Naive thymus-derived CD4-positive, alpha-beta T cell (primary cell): ENCODE data around the gene TDRD12. TPM values are rescaled to one million over a fixed set of nuclear protein-coding genes. Genes with fewer than 3 reads are reported as not detected.

Source experiments
- ATAC-seq: fragments of 150-1000 bp; cut with Tn5 transposase; 2 replicates; pipeline ENCODE4 v1.10.0; 2021; ENCODE audit warnings: mild to moderate bottlenecking, moderate library complexity
- CTCF ChIA-PET: fragments of 350-600 bp; sonication (Branson Sonifier 250); formaldehyde crosslinking; loops from one replicate; lab custom pipeline; 2021; ENCODE audit warnings: antibody characterized with exemption; lab: Charles Lee
- POLR2A ChIA-PET: fragments of 350-600 bp; sonication (Branson Sonifier 250); formaldehyde crosslinking; loops from one replicate; lab custom pipeline; 2021; ENCODE audit warnings: antibody characterized with exemption, inconsistent platforms; lab: Charles Lee
- DNase-seq, 9 donors: peaks; one replicate each; pipeline versions ENCODE4 v3.0.0 to v3.0.0-alpha.2; 2020 to 2022; ENCODE audit warnings: mixed read lengths in 1 of 9
- H3K27ac ChIP-seq: one replicate; pipeline ENCODE4 v1.7.0; 2013; ENCODE audit warnings: mild to moderate bottlenecking, low read depth, low read length, moderate library complexity
- H3K27me3 ChIP-seq, 2 donors: one replicate each; pipeline ENCODE4 v1.7.0; 2013; ENCODE audit warnings: low read length in 2 of 2, mild to moderate bottlenecking in 2 of 2, moderate library complexity in 2 of 2; ENCODE audit not compliant: control insufficient read depth in 2 of 2, insufficient read depth in 2 of 2
- H3K36me3 ChIP-seq, 3 experiments: 1 replicate in 2 of 3; 2 replicates in 1 of 3; pipeline ENCODE4 v1.7.0; 2013; ENCODE audit warnings: low read length in 3 of 3, mild to moderate bottlenecking in 3 of 3, moderate library complexity in 1 of 3; ENCODE audit not compliant: insufficient read depth in 3 of 3, control insufficient read depth in 2 of 3
- H3K4me1 ChIP-seq, 2 donors: one replicate each; pipeline ENCODE4 v1.7.0; 2013; ENCODE audit warnings: low read length in 2 of 2, mild to moderate bottlenecking in 2 of 2, moderate library complexity in 1 of 2; ENCODE audit not compliant: control insufficient read depth in 2 of 2, insufficient read depth in 2 of 2
- H3K4me3 ChIP-seq: 2 replicates; pipeline ENCODE4 v1.7.0; 2013; ENCODE audit warnings: mild to moderate bottlenecking, low read length
- H3K9me3 ChIP-seq, 3 experiments: 1 replicate in 2 of 3; 2 replicates in 1 of 3; pipeline ENCODE4 v1.7.0; 2013; ENCODE audit warnings: low read length in 3 of 3; ENCODE audit not compliant: control insufficient read depth in 2 of 3
- H3K27ac Mint-ChIP-seq, 9 donors: one replicate each; pipeline ENCODE4 v1.8.0; 2020 to 2022; ENCODE audit warnings: mixed read lengths in 9 of 9, mild to moderate bottlenecking in 8 of 9, moderate library complexity in 5 of 9, inconsistent platforms in 2 of 9
- H3K27me3 Mint-ChIP-seq, 5 donors: one replicate each; pipeline ENCODE4 v1.8.0; 2021 to 2022; ENCODE audit warnings: mixed read lengths in 5 of 5, mild to moderate bottlenecking in 1 of 5
- H3K36me3 Mint-ChIP-seq, 5 donors: one replicate each; pipeline ENCODE4 v1.8.0; 2020 to 2022; ENCODE audit warnings: mixed read lengths in 5 of 5, mild to moderate bottlenecking in 3 of 5, inconsistent platforms in 1 of 5
- H3K4me1 Mint-ChIP-seq, 7 donors: one replicate each; pipeline ENCODE4 v1.8.0; 2020 to 2022; ENCODE audit warnings: mixed read lengths in 7 of 7, mild to moderate bottlenecking in 3 of 7, inconsistent platforms in 1 of 7
- H3K4me3 Mint-ChIP-seq, 10 donors: one replicate each; pipeline ENCODE4 v1.8.0; 2020 to 2022; ENCODE audit warnings: mild to moderate bottlenecking in 10 of 10, mixed read lengths in 10 of 10, moderate library complexity in 6 of 10, inconsistent platforms in 2 of 10
- H3K9me3 Mint-ChIP-seq, 11 donors: one replicate each; pipeline ENCODE4 v1.8.0; 2020 to 2022; ENCODE audit warnings: mixed read lengths in 11 of 11, mild to moderate bottlenecking in 4 of 11, inconsistent platforms in 1 of 11, moderate library complexity in 1 of 11
- intact Hi-C, 2 donors: fragments of 100-400 bp; cut with micrococcal nuclease; formaldehyde crosslinking; loops; one replicate each; pipeline ENCODE4 v1.15.1; 2023
- polyA plus RNA-seq, 2 donors: library from polyadenylated mRNA; unstranded; fragments of 300-500 nt; fragmentation: Illumina TruSeq; gene quantifications; one replicate each; pipeline ENCODE4 v1.2.3, GENCODE V29; 2021
- total RNA-seq, 6 experiments: library from RNA in 5 of 6; stranded (reverse) in 5 of 6; gene quantifications; 1 replicate in 5 of 6; 2 replicates in 1 of 6; pipeline ENCODE4 v1.2.3 and lab custom pipeline; 2021 to 2026

TDRD12 gene
- total and polyA plus RNA-seq, 7 experiments from 2014 or later: 0.17 to 3.6 (median 0.67) TPM; not detected in 1

- Histone ChIP-seq H3K36me3 (no peaks in the 10 kb centered on the region), H3K4me3 (no peak overlapping the region), H3K27ac (no peak overlapping the region), H3K9me3 (no peaks in the 10 kb centered on the region), H3K4me1 (peaks cover 0 to 7% of the 10 kb centered on the region in 2 donors), H3K27me3 (no peaks in the 10 kb centered on the region)
- ChIA-PET POLR2A (no interaction called here), CTCF (no interaction called here)
- Mint-ChIP-seq H3K4me1 (peaks cover 8 to 41% (median 35%) of the 10 kb centered on the region in 7 donors), H3K9me3 (peaks cover 0 to 2% (median 0%) of the 10 kb centered on the region in 11 donors), H3K27ac (peak overlapping the region in 1 of 9 donors; percentile 86), H3K27me3 (peaks cover 0 to 7% (median 0%) of the 10 kb centered on the region in 5 donors), H3K36me3 (peaks cover 0 to 5% (median 0%) of the 10 kb centered on the region in 5 donors), H3K4me3 (peak overlapping the region in 3 of 10 donors; percentile 53 to 65 (median 64))
- intact Hi-C loops: no loop called here
- ATAC-seq: no peak
- DNase-seq: no peak
Measured at GRCh38 chr19:32810452-32810851, 90.9 kb downstream of the TDRD12 start.

- Histone ChIP-seq H3K36me3 (no peaks in the 10 kb centered on the region), H3K4me3 (no peak overlapping the region), H3K9me3 (no peaks in the 10 kb centered on the region), H3K4me1 (peaks cover 0 to 7% of the 10 kb centered on the region in 2 donors), H3K27ac (no peak overlapping the region), H3K27me3 (no peaks in the 10 kb centered on the region)
- ChIA-PET CTCF (no interaction called here), POLR2A (interaction anchor here (0.7 kb wide), 1 partner anchor 17 kb away, joined by 3 read pairs; no protein-coding TSS in a partner anchor)
- intact Hi-C loops: no loop called here
- Mint-ChIP-seq H3K27me3 (peaks cover 0 to 7% (median 0%) of the 10 kb centered on the region in 5 donors), H3K9me3 (peaks cover 0 to 2% (median 0%) of the 10 kb centered on the region in 11 donors), H3K27ac (no peak overlapping the region), H3K4me1 (peaks cover 8 to 41% (median 35%) of the 10 kb centered on the region in 7 donors), H3K36me3 (peaks cover 0 to 5% (median 0%) of the 10 kb centered on the region in 5 donors), H3K4me3 (no peak overlapping the region)
- DNase-seq (no peak), ATAC-seq (no peak)
Measured at GRCh38 chr19:32811151-32811550, 91.6 kb downstream of the TDRD12 start.

- DNase-seq: no peak
- no peak overlapping the region for H3K4me3 Mint-ChIP-seq
- intact Hi-C loops: no loop called here
- POLR2A ChIA-PET: interaction anchor here (0.7 kb wide), 1 partner anchor 18 kb away, joined by 3 read pairs; no protein-coding TSS in a partner anchor
- Histone ChIP-seq H3K36me3 (no peaks in the 10 kb centered on the region), H3K9me3 (no peaks in the 10 kb centered on the region), H3K27ac (no peak overlapping the region), H3K4me3 (no peak overlapping the region), H3K4me1 (peaks cover 0 to 7% of the 10 kb centered on the region in 2 donors), H3K27me3 (no peaks in the 10 kb centered on the region)
- H3K4me1 Mint-ChIP-seq: peaks cover 11 to 41% (median 35%) of the 10 kb centered on the region in 7 donors
- peak overlapping the region in 1 of 9 donors; percentile 32 for H3K27ac Mint-ChIP-seq
- H3K27me3 Mint-ChIP-seq: peaks cover 0 to 7% (median 0%) of the 10 kb centered on the region in 5 donors
- H3K9me3 Mint-ChIP-seq: peaks cover 0 to 2% (median 0%) of the 10 kb centered on the region in 11 donors
- CTCF ChIA-PET: no interaction called here
- ATAC-seq: no peak
- peaks cover 0 to 5% (median 0%) of the 10 kb centered on the region in 5 donors for H3K36me3 Mint-ChIP-seq
Measured at GRCh38 chr19:32812036-32812435, 92.5 kb downstream of the TDRD12 start.

DNA sequence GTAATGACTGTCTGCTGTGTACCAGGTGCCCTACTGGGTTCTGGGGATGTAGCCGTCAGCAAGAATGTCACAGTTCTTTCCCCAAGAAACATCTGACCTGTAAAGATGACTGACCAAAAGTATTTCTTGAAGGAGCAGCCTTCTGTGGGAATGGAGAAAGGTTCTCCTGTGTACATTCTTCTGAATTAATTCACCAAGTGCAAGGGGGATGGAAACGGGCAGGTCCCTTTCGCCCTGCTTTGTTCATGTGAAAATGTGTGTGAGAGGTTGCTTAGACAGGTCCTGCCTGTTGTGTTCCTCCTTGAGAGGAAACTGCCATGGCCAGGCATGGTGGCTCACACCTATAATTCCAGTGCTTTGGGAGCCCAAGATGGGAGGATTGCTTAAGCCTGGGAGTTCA, 93.0 kb downstream of the TDRD12 start:
- Histone ChIP-seq H3K27ac (no peak overlapping the region), H3K27me3 (no peaks in the 10 kb centered on the region), H3K4me3 (no peak overlapping the region), H3K36me3 (no peaks in the 10 kb centered on the region), H3K4me1 (peaks cover 0 to 7% of the 10 kb centered on the region in 2 donors), H3K9me3 (no peaks in the 10 kb centered on the region)
- H3K4me3 Mint-ChIP-seq: no peak overlapping the region
- ChIA-PET POLR2A (no interaction called here), CTCF (no interaction called here)
- no peak for ATAC-seq
- intact Hi-C loops: no loop called here
- no peak overlapping the region for H3K27ac Mint-ChIP-seq
- H3K9me3 Mint-ChIP-seq: peaks cover 0 to 2% (median 0%) of the 10 kb centered on the region in 11 donors
- H3K4me1 Mint-ChIP-seq: peaks cover 11 to 41% (median 35%) of the 10 kb centered on the region in 7 donors
- no peak for DNase-seq
- peaks cover 0 to 5% (median 0%) of the 10 kb centered on the region in 5 donors for H3K36me3 Mint-ChIP-seq
- peaks cover 0 to 6% (median 0%) of the 10 kb centered on the region in 5 donors for H3K27me3 Mint-ChIP-seq

DNA sequence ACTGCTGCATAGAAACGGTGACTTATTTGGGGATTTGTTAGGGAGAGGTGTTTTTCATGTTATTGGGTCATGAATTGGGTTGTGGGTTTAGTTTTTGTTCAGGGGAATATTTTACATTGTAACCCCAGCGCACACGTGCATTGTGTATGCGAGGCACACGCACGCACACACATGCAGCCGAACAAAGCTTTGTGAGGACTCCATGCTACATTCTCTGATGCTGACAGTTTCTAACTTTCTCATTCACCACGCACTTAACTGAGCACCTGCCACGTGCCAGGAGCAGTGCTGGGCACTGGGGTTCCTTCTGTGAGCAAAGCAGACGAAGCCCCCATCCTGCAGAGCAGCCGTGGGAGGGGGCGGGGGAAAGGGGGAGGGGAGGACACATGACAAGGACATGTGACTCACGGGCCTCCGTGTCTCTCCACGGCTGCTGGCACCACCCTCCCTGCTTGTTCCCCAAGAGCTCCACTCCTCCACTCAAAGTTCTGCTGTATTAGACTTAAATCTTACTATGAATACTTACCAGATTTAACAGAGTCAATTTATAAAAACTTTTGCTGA, 94.4 kb downstream of the TDRD12 start:
- Histone ChIP-seq H3K36me3 (no peaks in the 10 kb centered on the region), H3K4me3 (no peak overlapping the region), H3K4me1 (peaks cover 0 to 6% of the 10 kb centered on the region in 2 donors), H3K27me3 (no peaks in the 10 kb centered on the region), H3K9me3 (no peaks in the 10 kb centered on the region), H3K27ac (no peak overlapping the region)
- POLR2A ChIA-PET: no interaction called here
- H3K36me3 Mint-ChIP-seq: no peaks in the 10 kb centered on the region
- intact Hi-C loops: loop anchor here in 1 of 2 donors (1.0 kb wide), 1 partner anchor 20 kb away; no protein-coding TSS in a partner anchor
- CTCF ChIA-PET: no interaction called here
- no peak for ATAC-seq
- H3K4me3 Mint-ChIP-seq: peak overlapping the region in 6 of 10 donors; percentile 10 to 50 (median 37)
- H3K27me3 Mint-ChIP-seq: peaks cover 0 to 8% (median 0%) of the 10 kb centered on the region in 5 donors
- H3K4me1 Mint-ChIP-seq: peaks cover 11 to 33% (median 27%) of the 10 kb centered on the region in 7 donors
- no peak for DNase-seq
- H3K9me3 Mint-ChIP-seq: peaks cover 0 to 2% (median 0%) of the 10 kb centered on the region in 11 donors
- H3K27ac Mint-ChIP-seq: peak overlapping the region in 1 of 9 donors; percentile 54

DNA sequence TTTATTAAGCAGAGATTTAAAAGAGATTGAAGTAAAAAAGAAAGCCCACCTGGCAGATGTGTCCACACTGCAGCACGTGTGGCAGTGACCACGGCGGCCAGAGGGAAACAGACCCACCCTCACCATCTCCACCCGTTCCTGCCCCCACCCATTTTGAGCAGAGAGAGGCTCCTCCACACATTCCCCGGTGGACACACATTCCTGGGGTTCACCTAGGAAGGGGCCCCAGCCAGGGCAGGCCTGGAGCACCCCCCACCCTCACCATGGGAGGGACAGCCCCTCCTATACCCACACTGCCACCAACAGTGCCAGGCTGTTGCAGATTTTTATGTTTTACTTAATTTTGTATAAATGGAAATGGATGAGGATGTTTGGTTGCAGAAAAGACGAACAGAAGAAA, 95.1 kb downstream of the TDRD12 start:
- Mint-ChIP-seq H3K27me3 (peaks cover 0 to 5% (median 1%) of the 10 kb centered on the region in 5 donors), H3K9me3 (peaks cover 0 to 2% (median 0%) of the 10 kb centered on the region in 11 donors), H3K4me1 (peaks cover 7 to 29% (median 23%) of the 10 kb centered on the region in 7 donors), H3K27ac (no peak overlapping the region), H3K36me3 (no peaks in the 10 kb centered on the region), H3K4me3 (no peak overlapping the region)
- POLR2A ChIA-PET: interaction anchor here (1.0 kb wide), 1 partner anchor 21 kb away, joined by 3 read pairs; no protein-coding TSS in a partner anchor
- Histone ChIP-seq H3K27me3 (no peaks in the 10 kb centered on the region), H3K36me3 (no peaks in the 10 kb centered on the region), H3K4me1 (no peaks in the 10 kb centered on the region), H3K27ac (no peak overlapping the region), H3K9me3 (no peaks in the 10 kb centered on the region), H3K4me3 (no peak overlapping the region)
- intact Hi-C loops: loop anchor here in 1 of 2 donors (1.0 kb wide), 1 partner anchor 20 kb away; no protein-coding TSS in a partner anchor
- CTCF ChIA-PET: no interaction called here
- DNase-seq (no peak), ATAC-seq (no peak)
